Activated CD4-positive, alpha-beta T cell treated with anti-CD3 and anti-CD28 coated beads, Interleukin-10, Interleukin-2, amounts not matched to agents 100 ng/mL and 50 ng/mL, durations not matched to agents 16 hours and 8 hours (primary cell): ENCODE results near the gene ATP8B2.
"Not testable (repeated sequence)": the region's sequence is repeated elsewhere in the genome, so short reads cannot be mapped to it uniquely, and the experiment has no call there.

ENCODE experiments used
- DNase-seq: peaks from one replicate; pipeline ENCODE4 v3.0.0-alpha.2; 2020

The ATP8B2 gene

DNA sequence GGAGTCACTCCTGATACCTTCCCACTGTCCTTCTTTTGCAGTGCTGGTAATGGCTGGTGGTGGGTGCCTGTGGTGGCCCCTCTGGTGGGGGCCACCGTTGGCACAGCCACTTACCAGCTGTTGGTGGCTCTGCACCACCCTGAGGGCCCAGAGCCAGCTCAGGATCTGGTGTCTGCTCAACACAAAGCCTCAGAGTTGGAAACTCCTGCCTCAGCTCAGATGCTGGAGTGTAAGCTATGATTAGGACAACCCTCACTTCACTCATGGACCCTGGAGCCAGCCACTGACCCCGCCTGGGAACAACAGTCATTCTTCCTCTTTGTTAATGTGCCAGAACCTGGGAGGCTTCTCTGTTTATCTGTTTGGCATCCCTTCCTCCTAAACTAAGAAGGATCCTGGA is 1.1 kb upstream of the ATP8B2 start:
- no peak for DNase-seq

DNA sequence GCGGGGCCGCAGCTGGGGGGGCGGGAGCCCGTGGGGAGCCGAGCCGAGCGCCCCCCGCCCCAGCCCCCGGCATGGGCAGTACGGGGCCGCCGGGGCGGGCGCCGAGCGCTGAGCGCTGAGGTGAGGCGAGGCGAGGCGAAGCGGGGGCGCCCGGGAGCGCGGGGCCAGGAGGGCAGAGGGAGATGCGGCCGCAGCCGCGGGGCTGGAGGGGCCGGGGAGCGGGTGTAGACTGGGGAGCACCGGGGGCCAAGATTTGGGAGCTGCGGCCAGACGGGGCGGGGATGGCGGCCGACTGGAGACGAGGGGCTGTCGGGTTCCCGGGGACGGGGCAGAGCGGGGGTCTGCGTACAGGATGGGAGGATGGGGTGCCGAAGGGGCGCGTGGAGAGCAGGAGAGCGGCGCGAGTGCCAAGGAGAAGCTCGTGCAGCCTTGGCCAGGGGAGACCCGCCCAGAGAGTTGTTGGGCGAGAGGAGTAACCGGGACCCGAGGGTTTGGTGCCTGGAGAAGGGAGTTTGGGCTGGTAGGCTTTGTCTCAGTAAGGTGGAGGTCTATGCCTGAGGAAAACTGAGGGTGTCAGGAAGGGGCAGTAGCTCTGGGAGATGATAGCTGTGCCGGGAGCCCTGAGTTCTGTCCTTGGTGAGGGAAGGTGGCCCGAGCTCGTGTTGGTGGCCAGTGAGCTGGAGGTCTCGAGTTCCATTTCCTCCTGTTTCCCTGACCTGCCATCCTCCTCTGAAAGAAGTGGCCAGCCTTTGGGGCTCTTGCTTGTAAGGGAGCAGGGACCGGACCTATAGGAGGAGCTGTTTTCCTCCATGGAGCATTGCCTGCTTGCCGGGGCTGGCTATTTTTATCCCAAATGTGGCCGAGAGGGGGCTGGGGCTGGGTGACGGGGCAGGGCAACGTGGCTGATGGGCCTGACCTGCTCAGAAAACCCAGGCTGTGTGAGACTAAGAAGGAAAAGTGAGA is 539 bp downstream of the ATP8B2 start:
- DNase-seq, result peak; percentile 58

DNA sequence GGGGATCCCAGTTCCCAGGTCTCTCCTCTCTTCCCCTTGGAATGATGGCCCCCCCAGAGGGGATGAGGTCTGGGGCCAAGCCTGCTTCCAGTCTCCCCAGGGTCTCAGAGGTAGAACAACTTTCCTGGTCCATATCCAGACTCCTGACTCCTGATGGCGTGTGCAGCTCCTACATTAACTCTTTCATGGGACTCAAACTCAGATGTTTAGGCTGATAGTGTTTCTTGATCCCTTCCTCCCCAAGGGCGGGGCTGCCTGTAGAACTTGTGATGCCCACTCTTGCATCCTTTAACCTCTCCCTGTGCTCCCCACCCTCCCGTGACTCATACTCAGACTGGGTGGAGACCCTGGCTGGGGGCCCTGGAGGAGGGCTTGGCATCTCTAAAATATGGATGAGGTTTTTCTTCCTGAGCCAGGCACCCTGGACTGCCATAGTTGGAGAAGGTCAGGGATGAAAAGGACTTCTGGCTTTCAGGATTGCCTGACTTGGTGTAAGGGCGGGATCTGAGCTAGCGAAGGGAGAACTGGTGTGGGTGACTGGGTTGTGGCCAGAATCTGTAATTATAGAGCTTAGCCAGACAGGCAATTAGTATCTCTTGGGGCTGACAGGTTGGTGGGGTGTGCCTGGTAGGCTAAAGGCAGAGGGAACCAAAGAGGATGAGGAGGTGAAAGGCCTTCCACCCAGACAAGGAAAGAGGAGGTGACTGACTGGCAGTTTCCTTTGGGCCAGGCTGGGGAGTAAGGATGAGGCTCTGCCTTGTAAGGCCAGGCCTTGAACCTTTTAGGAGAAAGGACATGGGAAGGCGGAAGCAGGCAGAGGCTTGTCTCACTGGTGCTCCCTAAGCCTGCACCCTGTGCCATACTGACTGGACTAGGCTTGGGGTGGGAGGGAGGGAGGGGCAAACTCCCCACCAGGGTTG is 1.5 kb downstream of the ATP8B2 start:
- DNase-seq, result no peak

DNA sequence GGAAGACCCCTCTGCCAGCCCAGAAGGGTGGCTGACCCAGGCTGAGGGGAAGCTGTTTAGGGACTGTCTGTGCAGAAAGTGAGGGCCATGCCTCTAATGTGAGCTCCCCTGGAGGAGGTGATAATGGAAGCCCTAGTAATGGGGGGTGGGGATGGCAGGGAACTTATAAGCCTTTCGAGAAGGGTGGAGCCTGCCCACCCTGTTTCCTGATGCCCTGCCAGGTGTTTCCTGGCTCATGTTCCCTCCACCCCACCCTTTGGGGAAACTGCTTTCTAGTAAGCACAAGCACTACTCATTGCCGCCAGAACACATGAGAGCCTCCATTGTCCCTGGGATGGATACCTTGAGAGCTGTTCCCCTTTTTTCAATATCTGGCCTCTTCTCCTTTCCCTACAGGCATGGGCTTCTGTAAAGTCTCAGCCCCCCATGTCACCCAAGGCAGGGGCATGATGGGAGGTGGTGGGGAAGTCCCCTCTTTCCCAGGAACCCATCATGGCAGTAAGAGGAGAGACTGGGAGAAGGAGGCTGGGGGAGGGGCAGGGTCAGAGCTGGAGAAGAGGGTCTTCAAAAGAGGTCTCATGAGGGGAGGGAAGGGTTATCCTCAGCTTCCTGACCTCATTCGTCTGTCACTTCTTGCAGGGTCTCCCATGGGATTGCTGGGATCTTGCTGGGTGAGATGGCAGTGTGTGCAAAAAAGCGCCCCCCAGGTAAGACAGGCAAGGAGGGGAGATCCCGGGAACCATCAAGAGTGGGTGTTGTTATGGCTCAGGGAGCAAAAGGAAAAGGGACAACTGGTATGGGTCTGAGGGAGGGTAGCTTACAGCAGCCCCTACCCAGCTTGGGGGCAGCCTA is 2.4 kb downstream of the ATP8B2 start:
- DNase-seq, result peak; percentile 34

DNA sequence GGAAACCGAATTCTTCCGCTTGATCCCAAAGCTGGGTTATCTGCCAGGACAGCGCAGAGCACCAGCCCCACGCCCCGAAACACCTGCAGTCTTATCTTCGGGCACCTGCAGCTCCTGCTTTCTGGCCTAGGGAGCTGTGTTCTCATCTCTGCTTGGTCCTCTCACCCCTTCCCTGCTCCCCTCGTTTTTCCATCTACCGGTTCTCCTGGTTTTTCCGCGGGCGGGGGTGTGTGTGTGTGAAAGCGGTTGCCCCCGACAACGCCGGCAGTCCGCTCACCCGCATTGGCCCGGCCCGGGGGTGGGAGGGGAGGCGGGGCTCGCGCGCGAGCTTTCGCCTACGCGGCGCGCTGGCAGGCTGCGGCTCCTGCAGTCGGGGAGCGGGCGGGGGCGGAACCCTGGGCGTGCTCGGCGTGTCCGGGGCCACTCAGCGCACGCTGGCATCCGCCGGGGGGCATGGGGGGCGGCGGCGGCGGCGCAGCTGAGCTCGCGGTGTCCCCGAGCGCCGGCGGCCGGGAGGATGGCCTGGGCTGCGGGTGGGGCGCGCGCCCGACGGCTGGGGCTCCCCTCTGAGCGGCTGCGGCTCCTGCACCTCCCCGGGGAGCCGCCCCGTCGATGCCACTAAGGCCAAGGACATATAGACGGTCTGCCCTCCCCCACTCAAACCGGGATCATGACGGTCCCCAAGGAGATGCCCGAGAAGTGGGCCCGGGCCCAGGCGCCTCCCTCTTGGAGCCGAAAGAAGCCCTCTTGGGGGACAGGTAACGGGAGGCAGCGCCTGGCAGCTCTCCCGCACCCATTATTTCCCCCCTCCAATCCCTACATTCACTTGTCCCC is 3.2 kb downstream of the ATP8B2 start:
- DNase-seq, result peak; percentile 89

DNA sequence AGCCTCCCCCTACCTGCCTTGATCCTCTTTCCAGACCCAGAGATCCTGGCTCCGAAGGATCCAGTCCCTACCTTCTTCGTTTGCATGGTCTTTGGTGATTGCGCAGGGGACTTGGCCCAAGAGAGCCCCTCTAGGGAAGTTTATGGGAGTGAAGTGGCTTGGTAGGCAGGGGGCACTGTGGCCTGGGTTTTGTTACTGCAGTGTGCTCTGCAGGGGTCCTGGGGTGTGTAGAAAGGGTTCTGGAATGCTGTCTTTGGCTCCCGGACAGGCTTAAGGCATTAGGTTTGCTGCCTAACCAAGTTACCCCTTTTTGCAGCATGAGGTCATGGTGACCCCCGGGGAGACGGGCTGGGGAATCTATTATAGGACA is 3.8 kb downstream of the ATP8B2 start:
- DNase-seq, result no peak

DNA sequence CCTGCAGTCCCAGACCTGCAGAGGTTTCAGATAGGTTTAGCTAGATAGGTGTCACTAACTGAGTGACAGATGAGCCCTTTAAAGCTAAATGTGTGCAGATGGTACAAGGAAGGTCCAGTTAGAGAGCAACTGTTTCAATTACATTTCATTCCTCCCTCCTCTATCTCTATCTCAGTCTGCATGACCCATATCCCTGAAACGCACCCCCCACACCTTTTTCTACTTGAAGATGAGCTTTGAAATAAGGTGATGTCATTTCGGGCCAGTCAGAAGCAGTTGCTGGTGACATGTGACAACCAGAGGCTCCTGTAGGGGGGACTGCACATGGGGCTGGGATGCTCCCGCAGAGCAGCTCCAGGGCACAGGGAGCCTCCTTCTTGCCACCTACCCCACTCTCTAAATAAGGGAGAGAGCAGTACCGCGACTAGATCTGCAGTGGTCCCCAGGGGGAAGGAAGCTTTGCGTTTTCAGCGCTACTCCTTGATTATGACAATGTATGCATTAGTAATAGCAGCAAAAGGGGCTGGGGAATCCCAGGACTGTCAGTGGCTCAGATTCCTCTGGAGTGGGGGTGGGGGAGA is 4.3 kb downstream of the ATP8B2 start:
- DNase-seq, result peak; percentile 36

DNA sequence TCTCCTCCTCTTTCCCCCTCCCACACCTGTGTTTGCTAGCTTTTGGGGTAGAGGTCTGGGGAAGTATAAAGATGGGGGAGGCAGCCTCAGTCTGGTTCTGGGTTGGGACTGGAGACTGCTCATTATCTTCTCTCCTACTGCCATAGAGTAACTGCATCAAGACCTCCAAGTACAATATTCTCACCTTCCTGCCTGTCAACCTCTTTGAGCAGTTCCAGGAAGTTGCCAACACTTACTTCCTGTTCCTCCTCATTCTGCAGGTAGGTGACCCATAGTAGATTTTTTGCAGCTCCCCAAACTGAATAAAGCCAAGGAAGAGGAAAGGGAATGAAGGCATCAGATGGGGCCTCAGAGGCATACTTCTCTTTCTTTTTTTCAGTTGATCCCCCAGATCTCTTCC is 5.3 kb downstream of the ATP8B2 start:
- no peak for DNase-seq

DNA sequence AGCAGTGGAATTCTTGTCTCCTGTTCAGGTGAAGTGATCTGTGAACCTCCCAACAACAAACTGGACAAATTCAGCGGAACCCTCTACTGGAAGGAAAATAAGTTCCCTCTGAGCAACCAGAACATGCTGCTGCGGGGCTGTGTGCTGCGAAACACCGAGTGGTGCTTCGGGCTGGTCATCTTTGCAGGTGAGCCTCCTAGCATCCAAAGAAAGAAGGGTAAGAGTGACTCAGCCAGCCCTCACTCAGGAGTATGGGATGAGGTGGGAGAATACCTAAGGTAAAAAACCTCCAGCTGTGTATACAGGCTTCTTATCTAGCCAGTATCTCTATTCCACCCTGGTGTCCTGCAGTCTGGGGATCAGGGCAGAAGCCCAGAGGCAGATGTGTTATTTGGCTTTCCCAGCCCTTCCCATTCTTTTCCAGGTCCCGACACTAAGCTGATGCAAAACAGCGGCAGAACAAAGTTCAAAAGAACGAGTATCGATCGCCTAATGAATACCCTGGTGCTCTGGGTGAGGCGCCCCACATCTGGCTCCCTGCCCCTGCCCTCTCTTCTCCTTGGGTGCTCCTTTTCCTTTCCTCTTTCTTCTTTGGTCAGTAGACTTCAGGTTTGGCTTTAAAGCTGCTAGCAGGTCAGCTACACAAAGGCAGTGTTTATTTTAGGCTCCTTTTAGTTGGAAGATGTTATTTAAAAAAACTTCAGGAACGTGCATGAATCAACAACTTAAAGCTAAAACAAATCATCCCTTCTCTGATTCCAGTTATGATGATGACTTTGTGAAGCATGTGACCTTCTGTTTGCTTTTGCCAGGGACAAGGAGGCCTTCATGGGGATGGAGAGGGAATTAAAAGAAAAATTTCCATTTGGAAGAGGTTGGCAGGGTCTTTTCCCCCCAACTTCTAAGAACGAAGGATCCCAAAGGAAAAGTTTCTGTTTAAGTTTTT is 9.0 kb downstream of the ATP8B2 start:
- DNase-seq, result no peak

DNA sequence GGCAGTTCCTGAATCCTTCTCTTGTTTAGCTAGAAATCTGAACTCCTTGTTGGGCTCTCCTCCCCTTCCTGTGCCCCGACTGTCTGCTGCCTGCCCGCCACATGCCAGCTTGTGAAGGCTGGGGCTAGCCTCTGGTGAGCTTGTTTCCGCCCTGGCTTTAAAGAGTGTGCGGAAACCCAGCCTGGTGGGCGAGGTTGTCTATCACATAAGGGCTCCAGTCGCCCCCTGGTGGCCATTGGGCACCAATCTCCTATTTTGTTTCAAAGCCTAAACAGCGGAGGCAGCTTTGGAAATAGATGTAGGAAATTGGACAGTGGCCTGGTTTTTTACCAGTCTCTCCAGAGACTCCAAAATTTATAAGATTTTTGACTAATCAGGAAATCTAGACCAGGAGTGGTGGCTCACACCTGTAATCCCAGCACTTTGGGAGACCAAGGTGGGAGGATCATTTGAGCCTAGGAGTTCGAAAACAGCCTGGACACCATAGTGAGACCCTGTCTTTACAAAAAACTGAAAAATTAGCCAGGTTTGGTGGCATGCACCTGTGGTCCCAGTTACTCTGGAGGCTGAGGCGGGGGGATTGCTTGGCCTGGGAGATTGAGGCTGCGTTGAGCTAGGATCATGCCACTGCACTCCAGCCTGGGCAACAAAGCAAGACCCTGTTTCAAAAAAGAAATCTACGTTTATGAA is 9.8 kb downstream of the ATP8B2 start:
- DNase-seq, result peak; percentile 94

DNA sequence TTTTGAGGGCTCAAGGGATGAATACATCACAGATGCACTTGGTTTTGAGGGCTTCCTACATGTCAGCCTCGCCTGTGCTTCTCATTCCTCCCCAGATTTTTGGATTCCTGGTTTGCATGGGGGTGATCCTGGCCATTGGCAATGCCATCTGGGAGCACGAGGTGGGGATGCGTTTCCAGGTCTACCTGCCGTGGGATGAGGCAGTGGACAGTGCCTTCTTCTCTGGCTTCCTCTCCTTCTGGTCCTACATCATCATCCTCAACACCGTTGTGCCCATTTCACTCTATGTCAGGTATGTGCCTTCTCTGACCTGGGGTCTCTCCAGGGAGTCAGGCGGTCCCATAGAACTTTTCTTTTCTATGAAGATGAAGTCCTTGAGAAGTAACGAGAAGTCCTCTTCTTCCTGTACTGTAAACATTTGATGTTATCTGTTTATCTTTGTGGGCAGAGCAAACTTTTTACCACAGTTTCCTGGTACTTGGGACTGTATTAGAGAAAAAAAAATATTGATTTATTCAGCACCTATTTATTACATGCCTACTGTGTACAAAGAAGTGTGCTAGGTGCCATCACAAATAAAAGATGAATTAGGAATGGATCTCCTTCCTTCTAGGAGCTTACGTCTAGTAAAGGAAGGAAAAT is 12.0 kb downstream of the ATP8B2 start:
- DNase-seq, result no peak

DNA sequence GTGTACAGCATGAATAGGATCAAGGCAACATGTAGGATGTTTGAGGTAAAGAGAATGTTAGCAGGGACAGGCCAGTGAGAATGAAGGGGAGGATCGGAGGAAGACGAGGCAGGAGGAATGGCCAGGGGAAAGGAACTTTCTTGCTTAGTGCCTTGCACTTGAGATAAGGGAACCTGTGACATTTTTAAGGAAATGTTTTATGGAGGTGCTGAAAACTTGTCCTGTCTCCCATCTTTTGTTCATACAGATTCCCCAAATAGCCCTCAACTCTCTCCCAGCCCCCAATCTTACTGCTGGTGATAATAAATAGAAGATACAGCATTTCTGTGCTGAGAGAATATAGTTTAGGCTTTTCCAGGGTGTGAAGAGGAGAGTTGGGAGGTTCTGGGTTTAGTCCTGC is 13.6 kb downstream of the ATP8B2 start:
- no peak for DNase-seq

DNA sequence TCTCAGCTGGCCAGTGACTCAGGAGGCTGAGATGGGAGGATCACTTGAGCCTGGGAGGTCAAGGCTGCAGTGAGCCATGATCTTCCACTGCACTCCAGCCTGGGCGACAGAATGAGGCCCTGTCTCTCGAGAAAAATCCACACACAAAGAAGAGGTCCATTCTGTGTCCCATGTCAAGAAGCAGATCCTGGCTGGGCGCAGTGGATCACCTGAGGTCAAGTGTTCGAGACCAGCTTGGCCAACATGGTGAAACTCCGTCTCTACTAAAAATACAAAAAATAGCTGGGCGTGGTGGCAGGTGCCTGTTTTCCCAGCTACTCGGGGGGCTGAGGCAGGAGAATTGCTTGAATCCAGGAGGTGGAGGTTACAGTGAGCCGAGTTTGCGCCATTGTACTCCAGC is 16.0 kb downstream of the ATP8B2 start:
- not testable (repeated sequence) for DNase-seq

DNA sequence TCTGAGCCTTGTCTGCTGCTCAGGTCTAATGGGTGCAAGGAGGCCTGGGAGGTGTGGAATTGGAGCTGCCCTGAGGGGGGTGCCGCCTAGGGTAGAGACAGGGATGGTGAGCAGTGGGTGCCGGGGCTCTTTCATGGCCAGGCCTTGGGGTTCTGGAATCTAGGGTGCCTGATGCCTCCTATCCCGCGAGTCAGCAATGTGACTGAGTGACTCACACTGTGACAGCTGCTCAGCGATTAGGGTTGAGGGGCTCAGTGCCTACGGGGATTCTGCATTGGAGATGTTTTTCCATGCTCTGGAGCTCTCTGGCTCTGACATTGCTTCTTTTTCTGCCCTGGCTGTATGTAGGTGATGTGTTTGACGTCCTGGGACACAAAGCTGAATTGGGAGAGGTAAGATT is 16.8 kb downstream of the ATP8B2 start:
- DNase-seq, result no peak

DNA sequence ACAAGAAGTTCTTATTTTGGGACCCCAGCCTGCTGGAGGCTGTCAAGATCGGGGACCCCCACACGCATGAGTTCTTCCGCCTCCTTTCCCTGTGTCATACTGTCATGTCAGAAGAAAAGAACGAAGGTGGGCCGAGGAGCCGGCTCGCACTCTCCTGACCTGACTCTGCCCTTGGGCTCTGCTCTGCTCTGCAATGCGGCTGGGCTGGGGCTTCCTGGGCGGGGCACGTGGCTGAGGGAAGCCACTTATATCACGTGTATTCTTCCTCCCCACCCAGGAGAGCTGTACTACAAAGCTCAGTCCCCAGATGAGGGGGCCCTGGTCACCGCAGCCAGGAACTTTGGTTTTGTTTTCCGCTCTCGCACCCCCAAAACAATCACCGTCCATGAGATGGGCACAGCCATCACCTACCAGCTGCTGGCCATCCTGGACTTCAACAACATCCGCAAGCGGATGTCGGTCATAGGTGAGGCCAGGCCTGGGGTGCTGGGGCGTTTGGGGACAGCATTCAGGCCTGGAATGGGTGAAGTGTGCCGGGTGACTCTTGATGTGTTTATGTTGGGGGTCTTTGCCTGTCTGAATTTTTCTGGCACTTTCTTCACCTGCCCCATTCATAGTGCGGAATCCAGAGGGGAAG is 17.6 kb downstream of the ATP8B2 start:
- peak; percentile 84 for DNase-seq

DNA sequence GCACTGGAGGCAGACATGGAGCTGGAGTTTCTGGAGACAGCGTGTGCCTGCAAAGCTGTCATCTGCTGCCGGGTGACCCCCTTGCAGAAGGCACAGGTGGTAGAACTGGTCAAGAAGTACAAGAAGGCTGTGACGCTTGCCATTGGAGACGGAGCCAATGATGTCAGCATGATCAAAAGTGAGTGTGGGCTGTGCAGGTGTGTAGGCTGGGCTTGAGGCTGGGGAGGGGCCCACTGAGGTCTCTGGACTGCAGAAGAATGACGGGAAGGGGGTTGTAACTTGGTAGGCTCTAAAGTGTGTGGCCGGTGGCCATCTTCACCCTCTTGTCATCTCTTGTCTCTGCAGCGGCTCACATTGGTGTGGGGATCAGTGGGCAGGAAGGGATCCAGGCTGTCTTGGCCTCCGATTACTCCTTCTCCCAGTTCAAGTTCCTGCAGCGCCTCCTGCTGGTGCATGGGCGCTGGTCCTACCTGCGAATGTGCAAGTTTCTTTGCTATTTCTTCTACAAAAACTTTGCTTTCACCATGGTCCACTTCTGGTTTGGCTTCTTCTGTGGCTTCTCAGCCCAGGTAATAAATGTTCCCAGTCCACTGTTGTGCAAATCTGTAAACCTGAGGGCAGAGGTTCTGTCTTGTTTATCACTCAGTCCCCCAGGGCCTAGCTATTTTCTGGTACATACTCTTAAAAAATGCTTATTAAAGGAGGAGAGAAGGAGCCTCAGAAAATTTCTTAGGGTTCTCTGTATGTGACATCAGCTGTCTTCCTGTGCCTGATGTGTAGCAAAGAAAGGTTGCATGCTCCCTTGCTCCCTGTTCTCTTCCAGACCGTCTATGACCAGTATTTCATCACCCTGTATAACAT is 19.9 kb downstream of the ATP8B2 start:
- peak; percentile 77 for DNase-seq

DNA sequence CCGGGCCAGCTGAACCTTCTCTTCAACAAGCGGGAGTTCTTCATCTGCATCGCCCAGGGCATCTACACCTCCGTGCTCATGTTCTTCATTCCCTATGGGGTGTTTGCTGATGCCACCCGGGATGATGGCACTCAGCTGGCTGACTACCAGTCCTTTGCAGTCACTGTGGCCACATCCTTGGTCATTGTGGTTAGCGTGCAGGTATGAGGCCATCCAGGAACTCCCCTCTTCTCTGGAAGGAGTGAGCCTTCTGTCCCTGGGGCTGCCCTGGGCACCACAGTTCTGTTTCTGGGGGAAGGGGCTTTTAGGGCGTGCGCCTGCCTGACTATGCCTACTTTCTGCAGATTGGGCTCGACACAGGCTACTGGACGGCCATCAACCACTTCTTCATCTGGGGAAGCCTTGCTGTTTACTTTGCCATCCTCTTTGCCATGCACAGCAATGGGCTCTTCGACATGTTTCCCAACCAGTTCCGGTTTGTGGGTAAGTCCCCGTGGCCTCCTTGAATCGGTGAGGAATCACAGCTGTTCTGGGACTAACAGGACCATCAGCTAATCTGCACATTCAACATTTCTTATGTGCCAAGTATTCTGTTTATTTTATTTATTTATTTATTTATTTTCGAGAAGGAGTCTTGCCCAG is 21.1 kb downstream of the ATP8B2 start:
- DNase-seq, result no peak
